ENCODE results near the gene EPHA10.

EPHA10 gene

GRCh38 chr1:37718901-37719571 lies 45.9 kb downstream of the EPHA10 start:
- H3K27ac ChIP-seq (ENCODE audit: low read length), result no peak overlapping the region
- H3K9ac ChIP-seq (ENCODE audit: low read length), result no peak overlapping the region
- H3K4me1 ChIP-seq (ENCODE audit: control insufficient read depth, low read depth, low read length), result no peaks in the 10 kb centered on the region
- H3K27me3 ChIP-seq (ENCODE audit: control insufficient read depth, insufficient read depth, low read length), result no peaks in the 10 kb centered on the region
- H3K9me3 ChIP-seq (ENCODE audit: control insufficient read depth, low read depth, low read length), result no peaks in the 10 kb centered on the region
- H3K4me3 ChIP-seq (ENCODE audit: low read length), result no peak overlapping the region
- H3K36me3 ChIP-seq (ENCODE audit: control insufficient read depth, low read depth, low read length), result no peaks in the 10 kb centered on the region

GRCh38 chr1:37718181-37718900 lies 46.6 kb downstream of the EPHA10 start:
- Histone ChIP-seq H3K4me1 (ENCODE audit: control insufficient read depth, low read depth, low read length) (no peaks in the 10 kb centered on the region), H3K27me3 (ENCODE audit: control insufficient read depth, insufficient read depth, low read length) (no peaks in the 10 kb centered on the region), H3K9ac (ENCODE audit: low read length) (no peak overlapping the region), H3K27ac (ENCODE audit: low read length) (no peak overlapping the region), H3K36me3 (ENCODE audit: control insufficient read depth, low read depth, low read length) (no peaks in the 10 kb centered on the region), H3K9me3 (ENCODE audit: control insufficient read depth, low read depth, low read length) (no peaks in the 10 kb centered on the region), H3K4me3 (ENCODE audit: low read length) (no peak overlapping the region)

DNA sequence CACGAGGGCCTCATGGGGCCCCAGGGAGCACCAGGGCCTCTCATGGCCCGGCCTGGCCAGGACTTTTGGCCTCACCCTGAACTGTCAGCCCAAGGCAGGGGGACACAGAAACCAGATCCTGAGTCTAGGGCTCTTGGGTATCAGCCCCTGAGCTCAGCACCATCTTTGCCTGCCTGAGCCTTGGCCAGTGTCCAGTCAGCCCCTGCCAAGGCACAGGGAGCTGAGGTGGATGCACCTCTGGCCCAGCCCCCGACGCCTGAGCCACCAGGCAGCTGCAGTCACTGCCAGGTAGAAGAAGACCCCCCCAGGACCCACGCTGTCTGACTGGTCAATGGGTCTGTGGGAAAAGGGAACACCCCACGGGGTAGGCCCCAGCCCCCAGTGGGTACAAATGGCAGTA lies 47.3 kb downstream of the EPHA10 start:
- Histone ChIP-seq H3K4me3 (ENCODE audit: low read length) (no peak overlapping the region), H3K27ac (ENCODE audit: low read length) (no peak overlapping the region), H3K4me1 (ENCODE audit: control insufficient read depth, low read depth, low read length) (no peaks in the 10 kb centered on the region), H3K9me3 (ENCODE audit: control insufficient read depth, low read depth, low read length) (no peaks in the 10 kb centered on the region), H3K27me3 (ENCODE audit: control insufficient read depth, insufficient read depth, low read length) (no peaks in the 10 kb centered on the region), H3K9ac (ENCODE audit: low read length) (no peak overlapping the region), H3K36me3 (ENCODE audit: control insufficient read depth, low read depth, low read length) (no peaks in the 10 kb centered on the region)

- Histone ChIP-seq H3K36me3 (ENCODE audit: control insufficient read depth, low read depth, low read length) (no peaks in the 10 kb centered on the region), H3K4me1 (ENCODE audit: control insufficient read depth, low read depth, low read length) (no peaks in the 10 kb centered on the region), H3K4me3 (ENCODE audit: low read length) (no peak overlapping the region), H3K27me3 (ENCODE audit: control insufficient read depth, insufficient read depth, low read length) (no peaks in the 10 kb centered on the region), H3K27ac (ENCODE audit: low read length) (no peak overlapping the region), H3K9ac (ENCODE audit: low read length) (no peak overlapping the region), H3K9me3 (ENCODE audit: control insufficient read depth, low read depth, low read length) (no peaks in the 10 kb centered on the region)
Observed at GRCh38 chr1:37716321-37716720, 48.6 kb downstream of the EPHA10 start.

DNA sequence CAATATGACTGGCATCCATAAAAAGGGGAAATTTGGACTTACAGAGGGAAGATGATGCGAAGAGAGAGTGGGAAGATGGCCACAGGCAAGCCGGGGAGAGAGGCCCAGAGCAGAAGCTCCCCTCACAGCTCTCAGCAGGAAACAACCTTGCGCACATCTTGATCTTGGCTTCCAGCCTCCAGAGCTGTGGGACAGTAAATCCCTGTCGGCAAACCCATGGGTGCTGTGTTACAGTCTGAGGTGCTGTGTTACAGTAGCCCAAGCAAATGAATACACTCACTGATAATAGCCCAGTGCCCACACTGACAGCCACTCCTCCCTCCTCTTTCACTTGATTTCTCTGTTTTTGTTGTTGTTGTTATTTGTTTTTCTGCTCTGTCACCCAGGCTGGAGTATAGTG lies 50.2 kb downstream of the EPHA10 start:
- H3K27me3 ChIP-seq (ENCODE audit: control insufficient read depth, insufficient read depth, low read length), result no peaks in the 10 kb centered on the region
- H3K4me1 ChIP-seq (ENCODE audit: control insufficient read depth, low read depth, low read length), result no peaks in the 10 kb centered on the region
- no peaks in the 10 kb centered on the region for H3K9me3 ChIP-seq (ENCODE audit: control insufficient read depth, low read depth, low read length)
- no peak overlapping the region for H3K27ac ChIP-seq (ENCODE audit: low read length)
- H3K36me3 ChIP-seq (ENCODE audit: control insufficient read depth, low read depth, low read length), result peaks cover 6% of the 10 kb centered on the region
- H3K9ac ChIP-seq (ENCODE audit: low read length), result no peak overlapping the region
- no peak overlapping the region for H3K4me3 ChIP-seq (ENCODE audit: low read length)

DNA sequence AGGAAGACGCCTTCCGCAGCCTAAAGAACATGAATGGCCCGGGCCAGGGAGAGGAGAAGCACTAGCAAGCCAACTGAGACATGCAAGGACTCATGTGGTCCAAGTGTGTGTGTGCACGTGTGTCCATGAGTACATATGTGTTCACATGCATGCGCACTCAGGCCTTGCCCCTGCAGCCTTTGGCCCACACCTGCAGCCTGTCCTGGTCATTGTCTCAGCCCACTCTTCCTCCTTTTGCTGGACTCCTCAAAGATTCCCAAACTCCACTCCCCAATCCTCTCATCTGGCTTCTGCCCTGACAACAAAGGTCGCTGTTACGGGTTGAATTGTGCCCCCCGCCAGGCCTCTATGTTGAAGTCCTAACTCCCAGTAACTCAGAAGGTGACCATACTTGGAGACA lies 50.7 kb downstream of the EPHA10 start:
- Histone ChIP-seq H3K4me1 (ENCODE audit: control insufficient read depth, low read depth, low read length) (no peaks in the 10 kb centered on the region), H3K9ac (ENCODE audit: low read length) (no peak overlapping the region), H3K4me3 (ENCODE audit: low read length) (no peak overlapping the region), H3K36me3 (ENCODE audit: control insufficient read depth, low read depth, low read length) (peaks cover 11% of the 10 kb centered on the region), H3K27ac (ENCODE audit: low read length) (no peak overlapping the region), H3K27me3 (ENCODE audit: control insufficient read depth, insufficient read depth, low read length) (no peaks in the 10 kb centered on the region), H3K9me3 (ENCODE audit: control insufficient read depth, low read depth, low read length) (no peaks in the 10 kb centered on the region)

- H3K27me3 ChIP-seq (ENCODE audit: control insufficient read depth, insufficient read depth, low read length), result no peaks in the 10 kb centered on the region
- no peak overlapping the region for H3K9ac ChIP-seq (ENCODE audit: low read length)
- H3K4me3 ChIP-seq (ENCODE audit: low read length), result no peak overlapping the region
- H3K27ac ChIP-seq (ENCODE audit: low read length), result no peak overlapping the region
- peaks cover 57% of the 10 kb centered on the region for H3K36me3 ChIP-seq (ENCODE audit: control insufficient read depth, low read depth, low read length)
- H3K9me3 ChIP-seq (ENCODE audit: control insufficient read depth, low read depth, low read length), result no peaks in the 10 kb centered on the region
- no peaks in the 10 kb centered on the region for H3K4me1 ChIP-seq (ENCODE audit: control insufficient read depth, low read depth, low read length)
Observed at GRCh38 chr1:37708471-37708870, 56.4 kb downstream of the EPHA10 start.

DNA sequence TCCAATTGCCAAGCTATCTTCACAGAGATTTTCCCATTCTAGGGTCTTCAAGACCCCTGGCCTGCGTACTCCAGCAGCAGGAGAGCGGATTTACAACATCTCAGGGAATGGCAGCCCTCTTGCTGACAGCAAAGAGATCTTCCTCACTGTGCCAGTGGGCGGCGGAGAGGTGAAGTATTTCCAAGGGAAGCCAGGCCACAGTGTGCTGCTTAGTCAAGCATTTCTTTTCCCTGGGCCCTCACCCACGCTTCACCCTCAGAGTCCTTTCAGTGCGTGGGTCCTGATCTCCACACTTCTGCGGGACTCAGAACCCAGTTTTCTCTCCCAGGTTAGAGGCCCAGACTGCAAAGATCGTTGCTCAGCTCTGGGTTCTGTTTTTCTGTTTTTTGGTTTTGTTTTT lies 59.5 kb downstream of the EPHA10 start:
- H3K36me3 ChIP-seq (ENCODE audit: control insufficient read depth, low read depth, low read length), result peaks cover 82% of the 10 kb centered on the region
- no peaks in the 10 kb centered on the region for H3K9me3 ChIP-seq (ENCODE audit: control insufficient read depth, low read depth, low read length)
- no peaks in the 10 kb centered on the region for H3K4me1 ChIP-seq (ENCODE audit: control insufficient read depth, low read depth, low read length)
- H3K27ac ChIP-seq (ENCODE audit: low read length), result no peak overlapping the region
- H3K9ac ChIP-seq (ENCODE audit: low read length), result no peak overlapping the region
- no peak overlapping the region for H3K4me3 ChIP-seq (ENCODE audit: low read length)
- H3K27me3 ChIP-seq (ENCODE audit: control insufficient read depth, insufficient read depth, low read length), result no peaks in the 10 kb centered on the region

GRCh38 chr1:37704966-37705365 lies 60.0 kb downstream of the EPHA10 start:
- H3K9ac ChIP-seq (ENCODE audit: low read length), result no peak overlapping the region
- no peak overlapping the region for H3K4me3 ChIP-seq (ENCODE audit: low read length)
- no peaks in the 10 kb centered on the region for H3K27me3 ChIP-seq (ENCODE audit: control insufficient read depth, insufficient read depth, low read length)
- H3K4me1 ChIP-seq (ENCODE audit: control insufficient read depth, low read depth, low read length), result no peaks in the 10 kb centered on the region
- H3K9me3 ChIP-seq (ENCODE audit: control insufficient read depth, low read depth, low read length), result no peaks in the 10 kb centered on the region
- peaks cover 83% of the 10 kb centered on the region for H3K36me3 ChIP-seq (ENCODE audit: control insufficient read depth, low read depth, low read length)
- no peak overlapping the region for H3K27ac ChIP-seq (ENCODE audit: low read length)

- Histone ChIP-seq H3K4me1 (ENCODE audit: control insufficient read depth, low read depth, low read length) (no peaks in the 10 kb centered on the region), H3K27me3 (ENCODE audit: control insufficient read depth, insufficient read depth, low read length) (no peaks in the 10 kb centered on the region), H3K9ac (ENCODE audit: low read length) (no peak overlapping the region), H3K36me3 (ENCODE audit: control insufficient read depth, low read depth, low read length) (peaks cover 81% of the 10 kb centered on the region), H3K4me3 (ENCODE audit: low read length) (no peak overlapping the region), H3K27ac (ENCODE audit: low read length) (no peak overlapping the region), H3K9me3 (ENCODE audit: control insufficient read depth, low read depth, low read length) (no peaks in the 10 kb centered on the region)
Observed at GRCh38 chr1:37703061-37703460, 61.9 kb downstream of the EPHA10 start.

- no peak overlapping the region for H3K4me3 ChIP-seq (ENCODE audit: low read length)
- no peak overlapping the region for H3K9ac ChIP-seq (ENCODE audit: low read length)
- H3K27me3 ChIP-seq (ENCODE audit: control insufficient read depth, insufficient read depth, low read length), result no peaks in the 10 kb centered on the region
- H3K9me3 ChIP-seq (ENCODE audit: control insufficient read depth, low read depth, low read length), result no peaks in the 10 kb centered on the region
- H3K4me1 ChIP-seq (ENCODE audit: control insufficient read depth, low read depth, low read length), result no peaks in the 10 kb centered on the region
- H3K36me3 ChIP-seq (ENCODE audit: control insufficient read depth, low read depth, low read length), result peaks cover 84% of the 10 kb centered on the region
- no peak overlapping the region for H3K27ac ChIP-seq (ENCODE audit: low read length)
Observed at GRCh38 chr1:37701051-37701450, 63.9 kb downstream of the EPHA10 start.

- no peaks in the 10 kb centered on the region for H3K4me1 ChIP-seq (ENCODE audit: control insufficient read depth, low read depth, low read length)
- H3K9me3 ChIP-seq (ENCODE audit: control insufficient read depth, low read depth, low read length), result no peaks in the 10 kb centered on the region
- no peaks in the 10 kb centered on the region for H3K27me3 ChIP-seq (ENCODE audit: control insufficient read depth, insufficient read depth, low read length)
- peaks cover 84% of the 10 kb centered on the region for H3K36me3 ChIP-seq (ENCODE audit: control insufficient read depth, low read depth, low read length)
- no peak overlapping the region for H3K9ac ChIP-seq (ENCODE audit: low read length)
- no peak overlapping the region for H3K4me3 ChIP-seq (ENCODE audit: low read length)
- H3K27ac ChIP-seq (ENCODE audit: low read length), result no peak overlapping the region
Observed at GRCh38 chr1:37699147-37699546, 65.8 kb downstream of the EPHA10 start.
